ENCODE results near the gene SDHA.
"Not testable (repeated sequence)": the region's sequence is repeated elsewhere in the genome, so short reads cannot be mapped to it uniquely, and the experiment has no call there.

DNA sequence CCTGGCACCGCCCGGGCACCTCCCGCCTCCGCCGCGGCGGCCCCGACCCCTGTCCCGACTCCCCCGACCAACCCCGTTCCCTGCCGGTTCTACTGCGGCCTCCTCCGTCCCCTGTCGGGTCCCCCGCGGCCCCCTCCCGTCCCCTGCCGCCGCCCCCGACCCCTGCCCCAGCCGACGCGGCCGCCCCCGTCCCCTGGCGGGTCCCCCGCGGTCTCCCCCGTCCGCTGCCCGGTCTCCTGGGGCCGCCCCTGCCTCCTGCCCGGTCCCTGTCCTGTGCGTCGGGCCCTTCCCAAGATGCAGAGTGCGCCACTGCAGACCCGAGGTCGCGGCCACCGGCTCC, 53.7 kb downstream of the SDHA start:
- TF ChIP-seq, protein P1, sequence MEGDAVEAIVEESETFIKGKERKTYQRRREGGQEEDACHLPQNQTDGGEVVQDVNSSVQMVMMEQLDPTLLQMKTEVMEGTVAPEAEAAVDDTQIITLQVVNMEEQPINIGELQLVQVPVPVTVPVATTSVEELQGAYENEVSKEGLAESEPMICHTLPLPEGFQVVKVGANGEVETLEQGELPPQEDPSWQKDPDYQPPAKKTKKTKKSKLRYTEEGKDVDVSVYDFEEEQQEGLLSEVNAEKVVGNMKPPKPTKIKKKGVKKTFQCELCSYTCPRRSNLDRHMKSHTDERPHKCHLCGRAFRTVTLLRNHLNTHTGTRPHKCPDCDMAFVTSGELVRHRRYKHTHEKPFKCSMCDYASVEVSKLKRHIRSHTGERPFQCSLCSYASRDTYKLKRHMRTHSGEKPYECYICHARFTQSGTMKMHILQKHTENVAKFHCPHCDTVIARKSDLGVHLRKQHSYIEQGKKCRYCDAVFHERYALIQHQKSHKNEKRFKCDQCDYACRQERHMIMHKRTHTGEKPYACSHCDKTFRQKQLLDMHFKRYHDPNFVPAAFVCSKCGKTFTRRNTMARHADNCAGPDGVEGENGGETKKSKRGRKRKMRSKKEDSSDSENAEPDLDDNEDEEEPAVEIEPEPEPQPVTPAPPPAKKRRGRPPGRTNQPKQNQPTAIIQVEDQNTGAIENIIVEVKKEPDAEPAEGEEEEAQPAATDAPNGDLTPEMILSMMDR (IDR thresholded peaks at IDR 0.05 in 2 of 3, conservative IDR thresholded peaks at IDR 0.05 in 1 of 3; ENCODE audit: control insufficient read depth in 2 of 3, extremely low read depth in 1 of 3, insufficient read depth in 1 of 3, low read depth in 3 of 3, low read length in 3 of 3): not testable (repeated sequence)
- TF ChIP-seq SIX5 (IDR thresholded peaks at IDR 0.05; ENCODE audit: low read depth, low read length, severe bottlenecking); EP300 (IDR thresholded peaks at IDR 0.05; ENCODE audit: borderline replicate concordance in 1 of 2, control insufficient read depth in 1 of 2, low read depth in 2 of 2, low read length in 2 of 2); KDM1A (IDR thresholded peaks at IDR 0.05; ENCODE audit: borderline replicate concordance); POLR2A (IDR thresholded peaks at IDR 0.05; ENCODE audit: low read depth, low read length); RB1 (IDR thresholded peaks at IDR 0.05; ENCODE audit: borderline replicate concordance); CHD4 (IDR thresholded peaks at IDR 0.05); TAF1 (IDR thresholded peaks at IDR 0.05; ENCODE audit: borderline replicate concordance, low read depth, low read length); BMI1 (IDR thresholded peaks at IDR 0.05; ENCODE audit: borderline replicate concordance); NFIC (IDR thresholded peaks at IDR 0.05; ENCODE audit: low read depth, low read length); CBFB (IDR thresholded peaks at IDR 0.05; ENCODE audit: low read depth): not testable (repeated sequence)
- TF ChIP-seq, protein P2, sequence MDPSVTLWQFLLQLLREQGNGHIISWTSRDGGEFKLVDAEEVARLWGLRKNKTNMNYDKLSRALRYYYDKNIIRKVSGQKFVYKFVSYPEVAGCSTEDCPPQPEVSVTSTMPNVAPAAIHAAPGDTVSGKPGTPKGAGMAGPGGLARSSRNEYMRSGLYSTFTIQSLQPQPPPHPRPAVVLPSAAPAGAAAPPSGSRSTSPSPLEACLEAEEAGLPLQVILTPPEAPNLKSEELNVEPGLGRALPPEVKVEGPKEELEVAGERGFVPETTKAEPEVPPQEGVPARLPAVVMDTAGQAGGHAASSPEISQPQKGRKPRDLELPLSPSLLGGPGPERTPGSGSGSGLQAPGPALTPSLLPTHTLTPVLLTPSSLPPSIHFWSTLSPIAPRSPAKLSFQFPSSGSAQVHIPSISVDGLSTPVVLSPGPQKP (IDR thresholded peaks at IDR 0.05; ENCODE audit: low read depth, low read length): not testable (repeated sequence)
- TF ChIP-seq, protein P3, sequence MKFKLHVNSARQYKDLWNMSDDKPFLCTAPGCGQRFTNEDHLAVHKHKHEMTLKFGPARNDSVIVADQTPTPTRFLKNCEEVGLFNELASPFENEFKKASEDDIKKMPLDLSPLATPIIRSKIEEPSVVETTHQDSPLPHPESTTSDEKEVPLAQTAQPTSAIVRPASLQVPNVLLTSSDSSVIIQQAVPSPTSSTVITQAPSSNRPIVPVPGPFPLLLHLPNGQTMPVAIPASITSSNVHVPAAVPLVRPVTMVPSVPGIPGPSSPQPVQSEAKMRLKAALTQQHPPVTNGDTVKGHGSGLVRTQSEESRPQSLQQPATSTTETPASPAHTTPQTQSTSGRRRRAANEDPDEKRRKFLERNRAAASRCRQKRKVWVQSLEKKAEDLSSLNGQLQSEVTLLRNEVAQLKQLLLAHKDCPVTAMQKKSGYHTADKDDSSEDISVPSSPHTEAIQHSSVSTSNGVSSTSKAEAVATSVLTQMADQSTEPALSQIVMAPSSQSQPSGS (IDR thresholded peaks at IDR 0.05; ENCODE audit: low read length): not testable (repeated sequence)
- TF ChIP-seq, protein P4, sequence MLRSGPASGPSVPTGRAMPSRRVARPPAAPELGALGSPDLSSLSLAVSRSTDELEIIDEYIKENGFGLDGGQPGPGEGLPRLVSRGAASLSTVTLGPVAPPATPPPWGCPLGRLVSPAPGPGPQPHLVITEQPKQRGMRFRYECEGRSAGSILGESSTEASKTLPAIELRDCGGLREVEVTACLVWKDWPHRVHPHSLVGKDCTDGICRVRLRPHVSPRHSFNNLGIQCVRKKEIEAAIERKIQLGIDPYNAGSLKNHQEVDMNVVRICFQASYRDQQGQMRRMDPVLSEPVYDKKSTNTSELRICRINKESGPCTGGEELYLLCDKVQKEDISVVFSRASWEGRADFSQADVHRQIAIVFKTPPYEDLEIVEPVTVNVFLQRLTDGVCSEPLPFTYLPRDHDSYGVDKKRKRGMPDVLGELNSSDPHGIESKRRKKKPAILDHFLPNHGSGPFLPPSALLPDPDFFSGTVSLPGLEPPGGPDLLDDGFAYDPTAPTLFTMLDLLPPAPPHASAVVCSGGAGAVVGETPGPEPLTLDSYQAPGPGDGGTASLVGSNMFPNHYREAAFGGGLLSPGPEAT (IDR thresholded peaks at IDR 0.05; ENCODE audit: low read depth): not testable (repeated sequence)

Data from GM12878 (cell line).